HepG2 (cell line): ENCODE measurements around the gene PLEKHB2. TPM values are rescaled to one million over a fixed set of nuclear protein-coding genes. Genes with fewer than 3 reads are reported as not detected.

Experiments used
- CEBPB ChIP-seq: IDR thresholded peaks from 2 replicates; pipeline ENCODE4 v1.6.1; 2011; ENCODE audit warnings: low read depth, low read length, improper control_type of control experiment, borderline replicate concordance
- FOXJ3 ChIP-seq: sonication (generic); formaldehyde crosslinking; IDR thresholded peaks from 2 replicates; pipeline ENCODE4 v1.4.0; 2020; ENCODE audit warnings: missing genetic modification reagents, mild to moderate bottlenecking, borderline replicate concordance
- HMG20B ChIP-seq: conservative IDR thresholded peaks from 2 replicates; pipeline ENCODE4 v1.6.1; 2016; ENCODE audit warnings: missing genetic modification reagents, missing compliant biosample characterization
- HMGXB3 ChIP-seq: sonication (generic); formaldehyde crosslinking; IDR thresholded peaks from 2 replicates; pipeline ENCODE4 v1.4.0; 2020; ENCODE audit warnings: missing genetic modification reagents, borderline replicate concordance
- KDM1A ChIP-seq: IDR thresholded peaks from 2 replicates; pipeline ENCODE4 v1.6.1; 2016; ENCODE audit warnings: missing compliant biosample characterization
- KDM6A ChIP-seq: IDR thresholded peaks from 2 replicates; pipeline ENCODE4 v1.6.1; 2016; ENCODE audit warnings: low read depth
- KLF11 ChIP-seq: IDR thresholded peaks from 2 replicates; pipeline ENCODE4 v1.6.1; 2016; ENCODE audit warnings: missing compliant biosample characterization
- NCOR1 ChIP-seq: fragments of 200-600 bp; sonication (generic); IDR thresholded peaks from 2 replicates; pipeline ENCODE4 v1.7.0; 2017; ENCODE audit warnings: antibody characterized with exemption, low read length, borderline replicate concordance
- PAWR ChIP-seq: sonication (generic); formaldehyde crosslinking; IDR thresholded peaks from 2 replicates; pipeline ENCODE4 v1.4.0; 2020; ENCODE audit warnings: missing genetic modification reagents, mild to moderate bottlenecking, borderline replicate concordance
- RARA ChIP-seq: IDR thresholded peaks from 2 replicates; pipeline ENCODE4 v1.6.1; 2016; ENCODE audit warnings: missing genetic modification reagents, missing compliant biosample characterization
- SAP130 ChIP-seq: IDR thresholded peaks from 2 replicates; pipeline ENCODE4 v1.6.1; 2016; ENCODE audit warnings: low read depth
- THRA ChIP-seq: sonication (generic); formaldehyde crosslinking; IDR thresholded peaks from 2 replicates; pipeline ENCODE4 v1.4.0; 2020; ENCODE audit warnings: missing genetic modification reagents, borderline replicate concordance
- ZBTB7B ChIP-seq: sonication (generic); formaldehyde crosslinking; IDR thresholded peaks from 2 replicates; pipeline ENCODE4 v1.4.0; 2020; ENCODE audit warnings: missing genetic modification reagents
- ZFP1 ChIP-seq: IDR thresholded peaks from 2 replicates; pipeline ENCODE4 v1.6.1; 2016
- ZNF121 ChIP-seq: sonication (generic); formaldehyde crosslinking; IDR thresholded peaks from 2 replicates; pipeline ENCODE4 v1.5.0; 2020; ENCODE audit warnings: mild to moderate bottlenecking, missing genetic modification reagents
- ZNF484 ChIP-seq: sonication (generic); formaldehyde crosslinking; IDR thresholded peaks from 2 replicates; pipeline ENCODE4 v1.5.1; 2020; ENCODE audit warnings: mild to moderate bottlenecking, low read depth, missing genetic modification reagents, borderline replicate concordance
- ZNF878 ChIP-seq: sonication (generic); formaldehyde crosslinking; IDR thresholded peaks from 2 replicates; pipeline ENCODE4 v1.8.1; 2023; ENCODE audit warnings: mild to moderate bottlenecking, missing genetic modification reagents, moderate library complexity
- polyA plus RNA-seq, 8 experiments: library from polyadenylated mRNA; depleted of rRNA in 3 of 8; stranded (reverse) in 7 of 8; unstranded in 1 of 8; fragments of >200 nt; fragmentation: Illumina TruSeq in 4 of 8; extraction: Trizol in 4 of 8; gene quantifications; 2 replicates each; pipeline versions ENCODE4 v1.2.1 to v1.2.3, GENCODE V29; 2011 to 2016; ENCODE audit warnings: low read depth in 4 of 8, missing spikeins in 1 of 8, mixed read lengths in 1 of 8; ENCODE audit not compliant: insufficient read depth in 1 of 8
- total RNA-seq, 5 experiments: library from RNA; depleted of rRNA; stranded (reverse); fragments of >200 nt; fragmentation: Illumina TruSeq; extraction: Trizol; gene quantifications; 2 replicates each; pipeline ENCODE4 v1.2.3, GENCODE V29; 2016; ENCODE audit warnings: low read depth in 1 of 5
- TF ChIP-seq, protein P1 (sequence below): sonication (generic); formaldehyde crosslinking; IDR thresholded peaks from 2 replicates; pipeline ENCODE4 v1.4.0; 2020; ENCODE audit warnings: missing genetic modification reagents
- TF ChIP-seq, protein P2 (sequence below): sonication (generic); formaldehyde crosslinking; IDR thresholded peaks from 2 replicates; pipeline ENCODE4 v1.4.0; 2020; ENCODE audit warnings: missing genetic modification reagents
- TF ChIP-seq, protein P3 (sequence below): sonication (generic); formaldehyde crosslinking; IDR thresholded peaks from 2 replicates; pipeline ENCODE4 v1.8.0; 2022; ENCODE audit warnings: missing genetic modification reagents, mild to moderate bottlenecking, inconsistent platforms, borderline replicate concordance

The PLEKHB2 gene
- total and polyA plus RNA-seq, 2 of the 13 experiments (the other 11 are each of a cell fraction or from before 2014, with no cell fraction given) = 73.0 to 78.9 TPM

- TF ChIP-seq HMG20B (no peak), RARA (CRISPR knock-in tag) (0 out of 2 replicates have a peak, but pooled peaks have one; percentile 20), KLF11 (CRISPR knock-in tag) (peak; percentile 12; the same call in 1 of the 2 replicates), CEBPB (no peak), THRA (CRISPR knock-in tag) (0 out of 2 replicates have a peak, but pooled peaks have one; percentile 15), PAWR (CRISPR knock-in tag) (no peak), HMGXB3 (CRISPR knock-in tag) (no peak), KDM1A (CRISPR knock-in tag) (0 out of 2 replicates have a peak, but pooled peaks have one; percentile 41), SAP130 (CRISPR knock-in tag) (peak; percentile 29; the same call in 1 of the 2 replicates), ZBTB7B (CRISPR knock-in tag) (no peak), ZNF878 (CRISPR knock-in tag) (no peak), NCOR1 (peak; percentile 51; the same call in 1 of the 2 replicates), ZNF121 (CRISPR knock-in tag) (peak; percentile 44; the same call in 1 of the 2 replicates), FOXJ3 (CRISPR knock-in tag) (no peak), ZFP1 (CRISPR knock-in tag) (no peak), KDM6A (CRISPR knock-in tag) (no peak), ZNF484 (CRISPR knock-in tag) (no peak)
- TF ChIP-seq, protein P1, sequence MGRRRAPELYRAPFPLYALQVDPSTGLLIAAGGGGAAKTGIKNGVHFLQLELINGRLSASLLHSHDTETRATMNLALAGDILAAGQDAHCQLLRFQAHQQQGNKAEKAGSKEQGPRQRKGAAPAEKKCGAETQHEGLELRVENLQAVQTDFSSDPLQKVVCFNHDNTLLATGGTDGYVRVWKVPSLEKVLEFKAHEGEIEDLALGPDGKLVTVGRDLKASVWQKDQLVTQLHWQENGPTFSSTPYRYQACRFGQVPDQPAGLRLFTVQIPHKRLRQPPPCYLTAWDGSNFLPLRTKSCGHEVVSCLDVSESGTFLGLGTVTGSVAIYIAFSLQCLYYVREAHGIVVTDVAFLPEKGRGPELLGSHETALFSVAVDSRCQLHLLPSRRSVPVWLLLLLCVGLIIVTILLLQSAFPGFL (CRISPR knock-in tag) = no peak
- TF ChIP-seq, protein P2, sequence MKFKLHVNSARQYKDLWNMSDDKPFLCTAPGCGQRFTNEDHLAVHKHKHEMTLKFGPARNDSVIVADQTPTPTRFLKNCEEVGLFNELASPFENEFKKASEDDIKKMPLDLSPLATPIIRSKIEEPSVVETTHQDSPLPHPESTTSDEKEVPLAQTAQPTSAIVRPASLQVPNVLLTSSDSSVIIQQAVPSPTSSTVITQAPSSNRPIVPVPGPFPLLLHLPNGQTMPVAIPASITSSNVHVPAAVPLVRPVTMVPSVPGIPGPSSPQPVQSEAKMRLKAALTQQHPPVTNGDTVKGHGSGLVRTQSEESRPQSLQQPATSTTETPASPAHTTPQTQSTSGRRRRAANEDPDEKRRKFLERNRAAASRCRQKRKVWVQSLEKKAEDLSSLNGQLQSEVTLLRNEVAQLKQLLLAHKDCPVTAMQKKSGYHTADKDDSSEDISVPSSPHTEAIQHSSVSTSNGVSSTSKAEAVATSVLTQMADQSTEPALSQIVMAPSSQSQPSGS = no peak
- TF ChIP-seq, protein P3, sequence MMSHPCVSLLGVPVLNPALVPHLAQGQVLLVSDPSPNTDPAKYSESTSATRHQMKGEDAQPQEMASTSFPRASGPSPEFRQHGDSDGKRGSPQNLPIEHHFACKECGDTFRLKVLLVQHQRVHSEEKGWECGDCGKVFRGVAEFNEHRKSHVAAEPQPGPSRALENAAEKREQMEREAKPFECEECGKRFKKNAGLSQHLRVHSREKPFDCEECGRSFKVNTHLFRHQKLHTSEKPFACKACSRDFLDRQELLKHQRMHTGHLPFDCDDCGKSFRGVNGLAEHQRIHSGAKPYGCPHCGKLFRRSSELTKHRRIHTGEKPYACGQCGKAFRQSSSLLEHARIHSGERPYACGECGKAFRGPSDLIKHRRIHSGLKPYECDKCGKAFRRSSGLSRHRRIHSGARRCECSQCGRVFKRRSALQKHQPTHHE (CRISPR knock-in tag) = 0 out of 2 replicates have a peak, but pooled peaks have one; percentile 14
These were observed 10.5 kb upstream of the PLEKHB2 start (continued) for GRCh38 chr2:131094463-131095281.
